Measurements from ENCODE around the gene KIAA0040. TPM values are rescaled to one million over a fixed set of nuclear protein-coding genes. Genes with fewer than 3 reads are reported as not detected.

Gene KIAA0040
- total and polyA plus RNA-seq, 2 donors (not counting 3 experiments of a cell fraction or from before 2014, with no cell fraction given): 8.3 to 10.9 TPM

- no peaks in the 10 kb centered on the region for H3K9me1 ChIP-seq (replicated peaks; ENCODE audit: control insufficient read depth, extremely low read depth, insufficient read depth, low read length)
- no peaks in the 10 kb centered on the region for H3K9me3 ChIP-seq (replicated peaks; ENCODE audit: control insufficient read depth, insufficient read depth, low read length)
- ChIA-PET CTCF (interaction anchor here (0.7 to 9.1 kb wide), 49 partner anchors 9 to 1725 kb away, joined by 3 to 369 read pairs (median 4); partner anchors contain the start of genes KIAA0040 and TNR), POLR2A (no interaction called here)
- no peak overlapping the region for H3K27ac ChIP-seq (ENCODE audit: insufficient read depth, low read depth, low read length)
- H3K27me3 ChIP-seq (ENCODE audit: control insufficient read depth in 2 of 2, insufficient read depth in 2 of 2, low read length in 2 of 2): peaks cover 0 to 16% of the 10 kb centered on the region in 2 experiments
- FAIRE-seq: no peak
- peaks cover 2 to 3% of the 10 kb centered on the region in 2 experiments for H3K36me3 ChIP-seq (ENCODE audit: control insufficient read depth in 2 of 2, extremely low read depth in 1 of 2, insufficient read depth in 2 of 2, low read length in 2 of 2)
- TF ChIP-seq POLR2A (IDR thresholded peaks at IDR 0.05; ENCODE audit: low read depth, low read length): no peak
- TF ChIP-seq MYC (IDR thresholded peaks at IDR 0.05; ENCODE audit: low read depth, low read length): no peak
- no peak for TF ChIP-seq JUN (IDR thresholded peaks at IDR 0.05; ENCODE audit: borderline replicate concordance, insufficient read depth, insufficient read length, low read depth)
- no peak for TF ChIP-seq EZH2 (IDR thresholded peaks at IDR 0.05; ENCODE audit: borderline replicate concordance, low read depth, low read length, severe bottlenecking)
- TF ChIP-seq GATA2 (IDR thresholded peaks at IDR 0.05; ENCODE audit: insufficient read depth, insufficient read length, low read depth, low read length): no peak
- no peak for TF ChIP-seq MAX (IDR thresholded peaks at IDR 0.05; ENCODE audit: insufficient read depth, insufficient read length)
- no peak for TF ChIP-seq FOS (IDR thresholded peaks at IDR 0.05; ENCODE audit: borderline replicate concordance, insufficient read depth, low read length)
- no peak for TF ChIP-seq POLR2AphosphoS5 (IDR thresholded peaks at IDR 0.05; ENCODE audit: insufficient read depth, low read depth, low read length)
- TF ChIP-seq, protein P1, sequence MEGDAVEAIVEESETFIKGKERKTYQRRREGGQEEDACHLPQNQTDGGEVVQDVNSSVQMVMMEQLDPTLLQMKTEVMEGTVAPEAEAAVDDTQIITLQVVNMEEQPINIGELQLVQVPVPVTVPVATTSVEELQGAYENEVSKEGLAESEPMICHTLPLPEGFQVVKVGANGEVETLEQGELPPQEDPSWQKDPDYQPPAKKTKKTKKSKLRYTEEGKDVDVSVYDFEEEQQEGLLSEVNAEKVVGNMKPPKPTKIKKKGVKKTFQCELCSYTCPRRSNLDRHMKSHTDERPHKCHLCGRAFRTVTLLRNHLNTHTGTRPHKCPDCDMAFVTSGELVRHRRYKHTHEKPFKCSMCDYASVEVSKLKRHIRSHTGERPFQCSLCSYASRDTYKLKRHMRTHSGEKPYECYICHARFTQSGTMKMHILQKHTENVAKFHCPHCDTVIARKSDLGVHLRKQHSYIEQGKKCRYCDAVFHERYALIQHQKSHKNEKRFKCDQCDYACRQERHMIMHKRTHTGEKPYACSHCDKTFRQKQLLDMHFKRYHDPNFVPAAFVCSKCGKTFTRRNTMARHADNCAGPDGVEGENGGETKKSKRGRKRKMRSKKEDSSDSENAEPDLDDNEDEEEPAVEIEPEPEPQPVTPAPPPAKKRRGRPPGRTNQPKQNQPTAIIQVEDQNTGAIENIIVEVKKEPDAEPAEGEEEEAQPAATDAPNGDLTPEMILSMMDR (IDR thresholded peaks at IDR 0.05; ENCODE audit: extremely low read depth in 1 of 2, insufficient read depth in 1 of 2, low read depth in 1 of 2, low read length in 2 of 2): no peak
- H3K9ac ChIP-seq (replicated peaks; ENCODE audit: extremely low read depth, insufficient read depth, low read length): no peak overlapping the region
- H3K79me2 ChIP-seq (ENCODE audit: control insufficient read depth, insufficient read depth, low read length): no peaks in the 10 kb centered on the region
- H4K20me1 ChIP-seq (replicated peaks; ENCODE audit: control insufficient read depth, extremely low read depth, insufficient read depth, low read length): no peaks in the 10 kb centered on the region
- H3K4me1 ChIP-seq (ENCODE audit: control insufficient read depth, extremely low read depth, insufficient read depth, low read length): no peaks in the 10 kb centered on the region
- BruUV-seq (replicated peaks): no TSS peak
- DNase-seq (ENCODE audit: low read depth, low spot score): peak; percentile 3
- no peak overlapping the region for H3K4me3 ChIP-seq (replicated peaks in 1 of 3; ENCODE audit: insufficient read depth in 1 of 3, low read depth in 1 of 3, low read length in 3 of 3)
- dilution Hi-C loops (cut with MboI; ENCODE audit: extremely low pct_ligation_motif_present, low sequenced_read_pairs): loop anchor here (10.0 kb wide), 1 partner anchor 159 kb away; no protein-coding TSS in a partner anchor
- H2AFZ ChIP-seq (ENCODE audit: low read depth, low read length): no peak overlapping the region
- H3K4me2 ChIP-seq (ENCODE audit: insufficient read depth, low read length): no peak overlapping the region
- intact Hi-C loops (cut with micrococcal nuclease): loop anchor here (1.0 to 2.0 kb wide), 5 partner anchors 14 to 733 kb away; no protein-coding TSS in a partner anchor
Observed at GRCh38 chr1:175155473-175155856, 37.1 kb downstream of the KIAA0040 start.

All from endothelial cell of umbilical vein (primary cell).